MM.1S (cell line): Measurements from ENCODE around the gene OGFR.

Experiments used
- CTCF ChIP-seq: fragments of 300-600 bp; sonication (generic); IDR thresholded peaks from 2 replicates; pipeline ENCODE4 v1.5.1; 2016; ENCODE audit warnings: antibody characterized with exemption, low read length, mixed read lengths
- EZH2 ChIP-seq: fragments of 300-600 bp; sonication (generic); optimal IDR thresholded peaks from 2 replicates; pipeline ENCODE3; 2017; ENCODE audit warnings: low read depth, mild to moderate bottlenecking, antibody characterized with exemption, low read length, mixed read lengths

- no peak for TF ChIP-seq CTCF
- TF ChIP-seq EZH2 = no peak
Measured at GRCh38 chr20:62843656-62844055, 39.0 kb downstream of the OGFR start.
